NCI-H460 (cell line): ENCODE measurements around the gene EPHB4. TPM values are rescaled to one million over a fixed set of nuclear protein-coding genes. Genes with fewer than 3 reads are reported as not detected.
"Not testable (repeated sequence)": the region's sequence is repeated elsewhere in the genome, so short reads cannot be mapped to it uniquely, and the experiment has no call there.

Source experiments
- DNase-seq: peaks from one replicate; pipeline ENCODE4 v3.0.0-alpha.2; 2016; ENCODE audit warnings: low read depth; ENCODE audit errors: extremely low read depth
- total RNA-seq: library from RNA; depleted of rRNA; stranded (reverse); fragments of >200 nt; shearing (Covaris generic); gene quantifications from 2 replicates; pipeline ENCODE4 v1.2.3, GENCODE V29; 2014

EPHB4 gene
- total RNA-seq, 1 experiment from 2014 or later = 45.3 TPM

GRCh38 chr7:100823140-100823525 lies 4.2 kb downstream of the EPHB4 start:
- no peak for DNase-seq

GRCh38 chr7:100822236-100823139 lies 4.8 kb downstream of the EPHB4 start:
- DNase-seq = no peak

GRCh38 chr7:100819586-100819985 lies 7.7 kb downstream of the EPHB4 start:
- no peak for DNase-seq

GRCh38 chr7:100818825-100819224 lies 8.5 kb downstream of the EPHB4 start:
- DNase-seq = no peak

GRCh38 chr7:100818366-100818765 lies 9.0 kb downstream of the EPHB4 start:
- no peak for DNase-seq

- DNase-seq = no peak
These were observed 10.2 kb downstream of the EPHB4 start for GRCh38 chr7:100817097-100817496.

- not testable (repeated sequence) for DNase-seq
These were observed 10.8 kb downstream of the EPHB4 start for GRCh38 chr7:100816515-100816914.

GRCh38 chr7:100812729-100813128 lies 14.6 kb downstream of the EPHB4 start:
- no peak for DNase-seq

GRCh38 chr7:100811480-100811879 lies 15.8 kb downstream of the EPHB4 start:
- no peak for DNase-seq

- no peak for DNase-seq
These were observed 18.9 kb downstream of the EPHB4 start for GRCh38 chr7:100808354-100808875.

GRCh38 chr7:100806883-100807282 lies 20.4 kb downstream of the EPHB4 start:
- not testable (repeated sequence) for DNase-seq

- no peak for DNase-seq
These were observed 21.0 kb downstream of the EPHB4 start for GRCh38 chr7:100806276-100806675.

- no peak for DNase-seq
These were observed 22.5 kb downstream of the EPHB4 start for GRCh38 chr7:100804681-100805431.

- peak; percentile 86 for DNase-seq
These were observed 23.7 kb downstream of the EPHB4 start for GRCh38 chr7:100803398-100804161.

- DNase-seq = no peak
These were observed 24.4 kb downstream of the EPHB4 start for GRCh38 chr7:100802951-100803350.

GRCh38 chr7:100801833-100802568 lies 25.3 kb downstream of the EPHB4 start:
- peak; percentile 88 for DNase-seq

- peak; percentile 71 for DNase-seq
These were observed 28.1 kb downstream of the EPHB4 start for GRCh38 chr7:100799037-100799896.

GRCh38 chr7:100794741-100795140 lies 32.6 kb downstream of the EPHB4 start:
- DNase-seq = no peak
